ENCODE measurements around the gene HSPA5. TPM values are rescaled to one million over a fixed set of nuclear protein-coding genes. Genes with fewer than 3 reads are reported as not detected.
A peak's percentile ranks its signal among the peaks of the same experiment; 100 is the strongest.
"Not testable (repeated sequence)": the region's sequence is repeated elsewhere in the genome, so short reads cannot be mapped to it uniquely, and the experiment has no call there.

The HSPA5 gene
- total RNA-seq, 1 experiment from 2014 or later, result 438 TPM

GRCh38 chr9:125194466-125194865, 46.7 kb downstream of the HSPA5 start:
- RAD21 ChIA-PET (ENCODE audit: low non-redundant PET in 1 of 2, low total read pairs in 2 of 2, uncharacterized antibody in 2 of 2, unreplicated experiment in 2 of 2); H3K9me3 ChIP-seq (ENCODE audit: control insufficient read depth in 1 of 2, insufficient read depth in 1 of 2, low read depth in 1 of 2, low read length in 2 of 2); H4K20me1 ChIP-seq (ENCODE audit: insufficient read depth); ATAC-seq; H3K27me3 ChIP-seq (ENCODE audit: insufficient read depth, low read length); DNase-seq (ENCODE audit: low read depth, low spot score); H3K36me3 ChIP-seq (ENCODE audit: control insufficient read depth in 1 of 2, insufficient read depth in 2 of 2, low read length in 2 of 2); H3K9ac ChIP-seq (ENCODE audit: low read length); POLR2A ChIA-PET; CTCF ChIA-PET; H3K4me1 ChIP-seq (ENCODE audit: control insufficient read depth in 1 of 2, insufficient read depth in 2 of 2, low read length in 2 of 2); H3K79me2 ChIP-seq (ENCODE audit: insufficient read depth, low read length); H2AFZ ChIP-seq (ENCODE audit: low read depth, low read length, poor library complexity, severe bottlenecking); intact Hi-C loops (cut with micrococcal nuclease); H3K4me2 ChIP-seq (ENCODE audit: low read length); H3K4me3 ChIP-seq (replicated peaks in 1 of 2; ENCODE audit: low read depth in 1 of 2, low read length in 2 of 2); H3K27ac ChIP-seq (ENCODE audit: low read depth, low read length); H3K9me2 ChIP-seq (ENCODE audit: insufficient read depth); BruUV-seq (replicated peaks): not testable (repeated sequence)

DNA sequence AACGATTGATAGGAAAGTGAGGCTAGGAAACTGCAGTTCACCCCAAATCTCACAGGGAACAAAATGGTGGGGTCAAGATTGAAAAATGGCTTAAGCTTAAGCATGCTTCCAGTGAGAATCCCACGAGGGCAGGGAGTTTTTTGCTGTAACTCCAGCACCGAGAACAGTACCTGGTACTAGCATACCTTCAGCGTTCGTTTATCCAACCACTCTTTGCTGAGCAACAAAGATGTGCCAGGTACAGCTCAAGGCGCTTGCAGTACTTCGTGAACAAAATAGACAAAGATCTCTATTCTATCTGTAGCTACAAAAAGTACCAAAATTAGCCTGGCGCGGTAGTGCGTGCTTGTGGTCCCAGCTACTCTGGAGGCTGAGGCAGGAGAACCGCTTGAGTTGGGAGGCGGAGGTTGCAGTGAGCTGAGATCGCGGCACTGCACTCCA, 50.8 kb downstream of the HSPA5 start:
- Histone ChIP-seq H3K36me3 (ENCODE audit: control insufficient read depth in 1 of 2, insufficient read depth in 2 of 2, low read length in 2 of 2) (no peaks in the 10 kb centered on the region), H3K9me3 (ENCODE audit: control insufficient read depth in 1 of 2, insufficient read depth in 1 of 2, low read depth in 1 of 2, low read length in 2 of 2) (no peaks in the 10 kb centered on the region), H3K4me3 (replicated peaks in 1 of 2; ENCODE audit: low read depth in 1 of 2, low read length in 2 of 2) (peak overlapping the region; percentile 96 to 97), H3K9me2 (ENCODE audit: insufficient read depth) (no peaks in the 10 kb centered on the region), H3K4me1 (ENCODE audit: control insufficient read depth in 1 of 2, insufficient read depth in 2 of 2, low read length in 2 of 2) (peaks cover 14 to 16% of the 10 kb centered on the region in 2 experiments), H3K9ac (ENCODE audit: low read length) (peak overlapping the region; percentile 90), H3K27ac (ENCODE audit: low read depth, low read length) (peak overlapping the region; percentile 82), H3K79me2 (ENCODE audit: insufficient read depth, low read length) (peaks cover 42% of the 10 kb centered on the region), H3K27me3 (ENCODE audit: insufficient read depth, low read length) (no peaks in the 10 kb centered on the region), H3K4me2 (ENCODE audit: low read length) (peak overlapping the region; percentile 86), H2AFZ (ENCODE audit: low read depth, low read length, poor library complexity, severe bottlenecking) (peak overlapping the region; percentile 79), H4K20me1 (ENCODE audit: insufficient read depth) (no peaks in the 10 kb centered on the region; the same call in 1 of the 2 replicates)
- TF ChIP-seq SRF (IDR thresholded peaks at IDR 0.05; ENCODE audit: low read depth) (no peak), ATF3 (IDR thresholded peaks at IDR 0.05) (no peak), SP1 (IDR thresholded peaks at IDR 0.05; ENCODE audit: low read depth) (no peak), REST (IDR thresholded peaks at IDR 0.05; ENCODE audit: low read depth) (no peak), POLR2A (IDR thresholded peaks at IDR 0.05; ENCODE audit: borderline replicate concordance, extremely low read depth, insufficient read depth, insufficient read length) (no peak), SIN3A (IDR thresholded peaks at IDR 0.05; ENCODE audit: low read depth) (no peak), EZH2 (IDR thresholded peaks at IDR 0.05) (no peak), EZH2phosphoT487 (IDR thresholded peaks at IDR 0.05; ENCODE audit: borderline replicate concordance) (no peak)
- TF ChIP-seq, protein P1, sequence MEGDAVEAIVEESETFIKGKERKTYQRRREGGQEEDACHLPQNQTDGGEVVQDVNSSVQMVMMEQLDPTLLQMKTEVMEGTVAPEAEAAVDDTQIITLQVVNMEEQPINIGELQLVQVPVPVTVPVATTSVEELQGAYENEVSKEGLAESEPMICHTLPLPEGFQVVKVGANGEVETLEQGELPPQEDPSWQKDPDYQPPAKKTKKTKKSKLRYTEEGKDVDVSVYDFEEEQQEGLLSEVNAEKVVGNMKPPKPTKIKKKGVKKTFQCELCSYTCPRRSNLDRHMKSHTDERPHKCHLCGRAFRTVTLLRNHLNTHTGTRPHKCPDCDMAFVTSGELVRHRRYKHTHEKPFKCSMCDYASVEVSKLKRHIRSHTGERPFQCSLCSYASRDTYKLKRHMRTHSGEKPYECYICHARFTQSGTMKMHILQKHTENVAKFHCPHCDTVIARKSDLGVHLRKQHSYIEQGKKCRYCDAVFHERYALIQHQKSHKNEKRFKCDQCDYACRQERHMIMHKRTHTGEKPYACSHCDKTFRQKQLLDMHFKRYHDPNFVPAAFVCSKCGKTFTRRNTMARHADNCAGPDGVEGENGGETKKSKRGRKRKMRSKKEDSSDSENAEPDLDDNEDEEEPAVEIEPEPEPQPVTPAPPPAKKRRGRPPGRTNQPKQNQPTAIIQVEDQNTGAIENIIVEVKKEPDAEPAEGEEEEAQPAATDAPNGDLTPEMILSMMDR (IDR thresholded peaks at IDR 0.05 in 2 of 3, conservative IDR thresholded peaks at IDR 0.05 in 1 of 3; ENCODE audit: borderline replicate concordance in 1 of 3, insufficient read depth in 1 of 3, low read depth in 2 of 3, low read length in 2 of 3), result no peak
- TF ChIP-seq, protein P2, sequence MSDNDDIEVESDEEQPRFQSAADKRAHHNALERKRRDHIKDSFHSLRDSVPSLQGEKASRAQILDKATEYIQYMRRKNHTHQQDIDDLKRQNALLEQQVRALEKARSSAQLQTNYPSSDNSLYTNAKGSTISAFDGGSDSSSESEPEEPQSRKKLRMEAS (IDR thresholded peaks at IDR 0.05), result no peak
- intact Hi-C loops (cut with micrococcal nuclease), result no loop called here
- ChIA-PET POLR2A (interaction anchor here (1.1 kb wide), 1 partner anchor 51 kb away, joined by 3 read pairs; the partner anchor contains the start of gene HSPA5), RAD21 (ENCODE audit: low non-redundant PET in 1 of 2, low total read pairs in 2 of 2, uncharacterized antibody in 2 of 2, unreplicated experiment in 2 of 2) (no interaction called here), CTCF (interaction anchor here (1.5 kb wide), 1 partner anchor 10 kb away, joined by 8 read pairs; the partner anchor contains the start of gene RABEPK)
- DNase-seq (ENCODE audit: low read depth, low spot score) (no peak), ATAC-seq (no peak)
- no TSS peak for BruUV-seq (replicated peaks)
